Activated B cell treated with CpG ODN at 0.5 μM for 24 hours (primary cell): ENCODE data around the gene C5orf34. TPM values are rescaled to one million over a fixed set of nuclear protein-coding genes. Genes with fewer than 3 reads are reported as not detected.
A peak's percentile ranks its signal among the peaks of the same experiment; 100 is the strongest.

ENCODE experiments used
- ATAC-seq: fragments of 200-7000 bp; cut with Tn5 transposase; one replicate; pipeline ENCODE4 v1.10.0; 2021; ENCODE audit warnings: low read depth, mild to moderate bottlenecking, moderate library complexity
- CTCF ChIA-PET: fragments of 350-600 bp; sonication (Branson Sonifier 250); formaldehyde crosslinking; loops from one replicate; lab custom pipeline; 2021; ENCODE audit warnings: antibody characterized with exemption; lab: Charles Lee
- POLR2A ChIA-PET: fragments of 350-600 bp; sonication (Branson Sonifier 250); formaldehyde crosslinking; loops from one replicate; lab custom pipeline; 2021; ENCODE audit warnings: antibody characterized with exemption; lab: Charles Lee
- DNase-seq: peaks from one replicate; pipeline ENCODE4 v3.0.0; 2022
- H3K27ac Mint-ChIP-seq: one replicate; pipeline ENCODE4 v1.8.0; 2020; ENCODE audit warnings: mixed read lengths
- H3K27me3 Mint-ChIP-seq: one replicate; pipeline ENCODE4 v1.8.0; 2021; ENCODE audit warnings: mixed read lengths
- H3K36me3 Mint-ChIP-seq: one replicate; pipeline ENCODE4 v1.8.0; 2021; ENCODE audit warnings: low read depth, mixed read lengths
- H3K4me1 Mint-ChIP-seq: one replicate; pipeline ENCODE4 v1.8.0; 2021; ENCODE audit warnings: mixed read lengths
- H3K4me3 Mint-ChIP-seq: one replicate; pipeline ENCODE4 v1.8.0; 2020; ENCODE audit warnings: mild to moderate bottlenecking, mixed read lengths
- H3K9me3 Mint-ChIP-seq: one replicate; pipeline ENCODE4 v1.8.0; 2020; ENCODE audit warnings: mixed read lengths
- CTCF ChIP-seq: fragments of 200-600 bp; IDR thresholded peaks from one replicate; pipeline ENCODE4 v1.8.0; 2022; ENCODE audit warnings: antibody characterized with exemption, mild to moderate bottlenecking
- intact Hi-C: fragments of 100-400 bp; cut with micrococcal nuclease; formaldehyde crosslinking; loops from one replicate; pipeline ENCODE4 v1.15.1; 2024
- total RNA-seq: library from RNA; stranded (reverse); gene quantifications from 2 replicates; pipeline ENCODE4 v1.2.3, GENCODE V29; 2022

The C5orf34 gene
- total RNA-seq, 1 donor from 2014 or later = 4.7 TPM

- ChIA-PET POLR2A (interaction anchor here (0.6 to 4.4 kb wide), 58 partner anchors 9 to 1642 kb away, joined by 3 to 140 read pairs (median 5); partner anchors contain the start of genes C5orf34, FBXO4, HMGCS1 and MRPS30), CTCF (interaction anchor here (0.6 to 1.7 kb wide), 24 partner anchors 16 to 575 kb away, joined by 3 to 19 read pairs (median 5); partner anchors contain the start of genes C5orf34, HMGCS1, NNT and PAIP1)
- TF ChIP-seq CTCF = no peak
- H3K4me3 Mint-ChIP-seq = peak overlapping the region; percentile 95
- no peaks in the 10 kb centered on the region for H3K9me3 Mint-ChIP-seq
- peaks cover 13% of the 10 kb centered on the region for H3K36me3 Mint-ChIP-seq
- DNase-seq (peak; percentile 78), ATAC-seq (peak; percentile 72)
- no peaks in the 10 kb centered on the region for H3K27me3 Mint-ChIP-seq
- peaks cover 33% of the 10 kb centered on the region for H3K4me1 Mint-ChIP-seq
- peak overlapping the region; percentile 100 for H3K27ac Mint-ChIP-seq
- intact Hi-C loops = loop anchor here (1.0 to 10.0 kb wide), 7 partner anchors 87 to 1324 kb away; partner anchors contain the start of gene MRPS30
Observed at GRCh38 chr5:43484106-43484849, 30.7 kb downstream of the C5orf34 start.

GRCh38 chr5:43483298-43484105 is 31.4 kb downstream of the C5orf34 start, which contains the start of gene TMEM267:
Gene TMEM267, minus strand, starts transcription at chr5:43483865. Its CDS starts 29,896 bp downstream, at chr5:43453969.
- intact Hi-C loops = loop anchor here (1.0 to 10.0 kb wide), 18 partner anchors 32 to 1613 kb away; partner anchors contain the start of genes C5orf34, FBXO4, HMGCS1 and MRPS30
- Mint-ChIP-seq H3K36me3 (peaks cover 10% of the 10 kb centered on the region), H3K27ac (peak within 1 kb of the TSS; percentile 100), H3K4me1 (peaks cover 33% of the 10 kb centered on the region), H3K4me3 (peak within 1 kb of the TSS; percentile 95), H3K27me3 (no peaks in the 10 kb centered on the region), H3K9me3 (no peaks in the 10 kb centered on the region)
- DNase-seq (peak; percentile 76), ATAC-seq (peak; percentile 86)
- ChIA-PET POLR2A (interaction anchor here (0.6 to 4.4 kb wide), 57 partner anchors 8 to 1641 kb away, joined by 3 to 140 read pairs (median 5); partner anchors contain the start of genes C5orf34, FBXO4, HMGCS1 and MRPS30), CTCF (interaction anchor here (0.6 to 1.7 kb wide), 24 partner anchors 17 to 575 kb away, joined by 3 to 19 read pairs (median 5); partner anchors contain the start of genes C5orf34, HMGCS1, NNT and PAIP1)
- TF ChIP-seq CTCF = no peak

GRCh38 chr5:43482490-43483297 is 32.3 kb downstream of the C5orf34 start:
- ATAC-seq = no peak
- intact Hi-C loops = loop anchor here (1.0 to 10.0 kb wide), 14 partner anchors 33 to 1612 kb away; partner anchors contain the start of genes C5orf34, FBXO4, HMGCS1 and NIM1K
- H3K27ac Mint-ChIP-seq = peak overlapping the region; percentile 100
- H3K4me1 Mint-ChIP-seq = peaks cover 33% of the 10 kb centered on the region
- TF ChIP-seq CTCF = no peak
- peak overlapping the region; percentile 95 for H3K4me3 Mint-ChIP-seq
- H3K27me3 Mint-ChIP-seq = no peaks in the 10 kb centered on the region
- peaks cover 9% of the 10 kb centered on the region for H3K36me3 Mint-ChIP-seq
- ChIA-PET POLR2A (interaction anchor here (0.5 to 4.4 kb wide), 8 partner anchors 31 to 533 kb away, joined by 7 to 140 read pairs (median 67); partner anchors contain the start of genes C5orf34, HMGCS1, NNT and ZNF131), CTCF (interaction anchor here (0.6 kb wide), 1 partner anchor 73 kb away, joined by 3 read pairs; no protein-coding TSS in a partner anchor)
- no peaks in the 10 kb centered on the region for H3K9me3 Mint-ChIP-seq
- DNase-seq = no peak

- intact Hi-C loops = no loop called here
- no peak for ATAC-seq
- ChIA-PET CTCF (no interaction called here), POLR2A (no interaction called here)
- DNase-seq = no peak
- peaks cover 16% of the 10 kb centered on the region for H3K9me3 Mint-ChIP-seq
- peaks cover 65% of the 10 kb centered on the region for H3K36me3 Mint-ChIP-seq
- no peak overlapping the region for H3K4me3 Mint-ChIP-seq
- no peak overlapping the region for H3K27ac Mint-ChIP-seq
- no peak for TF ChIP-seq CTCF
- H3K4me1 Mint-ChIP-seq = peaks cover 15% of the 10 kb centered on the region
- no peaks in the 10 kb centered on the region for H3K27me3 Mint-ChIP-seq
Observed at GRCh38 chr5:43469671-43470391, 45.1 kb downstream of the C5orf34 start.
